Testis (tissue), 2 donors: Measurements from ENCODE around the gene CDC7.

Experiments used
- POLR2A ChIP-seq: fragments of 450-650 bp; IDR thresholded peaks from one replicate; pipeline ENCODE4 v1.6.1; 2017; ENCODE audit warnings: antibody characterized with exemption, mild to moderate bottlenecking, moderate library complexity
- TF ChIP-seq, protein P1 (sequence below), 3 experiments: fragments of 450-650 bp in 2 of 3; fragments of 200-600 bp in 1 of 3; sonication (generic) in 1 of 3; IDR thresholded peaks; one replicate each; pipeline ENCODE4 v1.5.1; 2016 to 2019; ENCODE audit warnings: antibody characterized with exemption in 3 of 3, mild to moderate bottlenecking in 2 of 3, moderate library complexity in 1 of 3

DNA sequence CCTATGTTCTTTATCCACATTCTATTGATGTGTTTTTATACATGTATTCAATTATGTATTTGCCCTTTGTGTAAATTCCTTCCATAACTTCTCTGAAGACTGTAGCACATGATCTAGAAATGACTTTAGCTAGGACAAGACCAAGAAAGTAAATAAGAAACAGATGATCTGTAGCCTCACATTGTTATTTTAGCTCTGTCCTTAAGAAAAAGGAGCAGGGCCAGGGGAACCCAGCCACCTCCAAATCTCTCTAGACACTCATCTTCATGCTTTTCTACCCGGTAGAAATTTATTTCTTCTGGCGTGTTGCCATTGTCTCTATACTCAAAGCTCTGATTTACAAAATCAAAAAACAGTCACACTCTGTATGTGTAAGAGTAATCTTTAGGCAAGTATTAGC, 27.1 kb downstream of the CDC7 start:
- TF ChIP-seq, protein P1, sequence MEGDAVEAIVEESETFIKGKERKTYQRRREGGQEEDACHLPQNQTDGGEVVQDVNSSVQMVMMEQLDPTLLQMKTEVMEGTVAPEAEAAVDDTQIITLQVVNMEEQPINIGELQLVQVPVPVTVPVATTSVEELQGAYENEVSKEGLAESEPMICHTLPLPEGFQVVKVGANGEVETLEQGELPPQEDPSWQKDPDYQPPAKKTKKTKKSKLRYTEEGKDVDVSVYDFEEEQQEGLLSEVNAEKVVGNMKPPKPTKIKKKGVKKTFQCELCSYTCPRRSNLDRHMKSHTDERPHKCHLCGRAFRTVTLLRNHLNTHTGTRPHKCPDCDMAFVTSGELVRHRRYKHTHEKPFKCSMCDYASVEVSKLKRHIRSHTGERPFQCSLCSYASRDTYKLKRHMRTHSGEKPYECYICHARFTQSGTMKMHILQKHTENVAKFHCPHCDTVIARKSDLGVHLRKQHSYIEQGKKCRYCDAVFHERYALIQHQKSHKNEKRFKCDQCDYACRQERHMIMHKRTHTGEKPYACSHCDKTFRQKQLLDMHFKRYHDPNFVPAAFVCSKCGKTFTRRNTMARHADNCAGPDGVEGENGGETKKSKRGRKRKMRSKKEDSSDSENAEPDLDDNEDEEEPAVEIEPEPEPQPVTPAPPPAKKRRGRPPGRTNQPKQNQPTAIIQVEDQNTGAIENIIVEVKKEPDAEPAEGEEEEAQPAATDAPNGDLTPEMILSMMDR (IDR thresholded peaks at IDR 0.05), result no peak
- no peak for TF ChIP-seq POLR2A
